GM18520 (cell line): ENCODE data around the gene RGL1.

Experiments
- ATAC-seq: cut with Tn5 transposase; IDR thresholded peaks from one replicate; pipeline ENCODE4 v1.9.1; 2021; ENCODE audit not compliant: unreplicated experiment

The RGL1 gene

DNA sequence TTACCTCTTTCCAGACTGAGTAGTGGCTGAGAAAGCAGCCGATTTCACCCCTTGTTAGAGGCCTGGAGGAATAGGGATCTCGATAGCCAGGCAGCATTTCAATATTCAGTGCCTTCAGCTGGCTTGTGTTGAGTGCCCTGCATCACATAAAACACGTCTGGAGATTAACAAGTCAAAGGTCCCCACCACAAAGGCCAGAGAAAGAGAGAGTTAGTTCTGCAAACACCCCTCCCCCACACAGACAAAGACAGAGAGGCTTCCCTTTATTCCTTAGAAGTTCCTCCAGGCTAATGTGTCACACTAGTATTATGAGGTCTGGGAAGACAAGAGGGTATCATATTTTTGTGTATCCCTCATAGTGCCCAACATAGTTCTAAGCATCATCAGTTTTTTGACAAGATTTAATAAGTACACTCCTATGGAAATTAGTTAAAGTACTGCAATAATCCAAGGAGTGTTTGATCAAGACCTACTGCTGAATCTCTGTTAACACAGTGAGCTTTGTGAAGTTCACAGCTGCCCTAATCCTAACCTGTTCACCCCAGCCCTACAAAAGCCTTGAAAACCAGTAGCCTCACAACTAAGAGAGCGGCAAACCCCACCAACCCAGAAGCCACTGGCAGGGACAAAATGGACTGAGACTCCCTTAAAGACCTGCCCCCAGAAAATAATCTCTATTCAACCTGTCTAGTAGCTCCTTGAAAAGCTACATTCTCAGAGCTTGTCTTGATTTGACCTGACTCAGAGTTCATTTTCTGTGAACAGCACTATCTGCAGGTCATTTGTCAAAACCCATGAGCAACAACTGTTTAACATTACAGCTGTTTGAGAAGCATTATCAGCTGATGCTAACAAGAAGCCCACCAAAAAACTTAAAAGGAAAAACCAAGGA is 140.8 kb downstream of the RGL1 start:
- no peak for ATAC-seq

DNA sequence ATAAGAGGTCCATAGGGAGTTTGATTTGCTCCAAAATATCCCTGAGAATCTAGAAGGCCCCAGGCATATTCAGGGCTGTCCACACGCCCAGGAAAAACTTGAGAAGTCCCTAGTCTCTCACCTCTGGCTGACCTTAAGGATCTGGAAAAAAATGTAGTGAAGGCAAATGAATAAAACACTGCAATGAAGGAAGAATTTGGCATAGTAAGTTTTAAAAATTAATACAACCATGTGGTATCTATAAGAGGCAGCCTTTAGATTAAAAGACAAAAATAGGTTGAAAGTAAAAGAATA is 141.3 kb downstream of the RGL1 start:
- ATAC-seq = no peak

DNA sequence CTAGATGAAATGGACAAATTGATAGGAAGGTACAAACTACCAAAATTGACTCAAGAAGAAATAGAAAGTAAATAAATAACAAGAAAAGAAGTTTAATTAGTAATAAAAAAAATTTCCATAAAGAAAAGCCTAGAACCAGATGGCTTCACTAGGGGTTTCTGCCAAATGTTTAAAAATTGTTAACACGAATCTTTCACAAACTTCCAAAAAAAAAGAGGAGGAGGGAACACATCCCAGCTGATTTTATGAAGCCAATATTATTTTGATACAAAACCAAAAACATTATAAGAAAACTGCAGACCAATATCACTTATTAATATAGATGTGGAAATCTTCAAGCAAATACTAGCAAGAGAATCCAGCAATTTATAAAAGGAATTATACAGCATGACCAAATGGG is 143.1 kb downstream of the RGL1 start:
- no peak for ATAC-seq

DNA sequence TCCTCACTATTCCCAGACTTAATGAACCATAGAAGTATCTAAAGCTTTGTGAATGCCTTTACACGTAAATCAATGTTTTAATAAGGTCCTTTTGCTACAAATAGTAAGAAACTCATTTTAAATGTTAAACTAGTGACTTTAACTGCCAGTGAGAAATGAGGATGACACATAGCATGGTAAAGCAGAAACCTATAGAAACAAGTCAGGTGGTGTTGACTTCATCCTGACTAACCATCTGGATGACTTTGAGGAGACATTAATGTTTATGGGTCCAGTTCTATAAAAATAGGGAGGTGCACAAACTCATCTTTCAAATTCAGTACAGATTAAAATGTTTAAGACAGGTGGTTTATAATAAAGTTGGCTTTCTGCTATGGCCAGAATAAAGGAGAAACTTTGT is 147.2 kb downstream of the RGL1 start:
- ATAC-seq = no peak

GRCh38 chr1:183953031-183953430 is 148.1 kb downstream of the RGL1 start:
- no peak for ATAC-seq

DNA sequence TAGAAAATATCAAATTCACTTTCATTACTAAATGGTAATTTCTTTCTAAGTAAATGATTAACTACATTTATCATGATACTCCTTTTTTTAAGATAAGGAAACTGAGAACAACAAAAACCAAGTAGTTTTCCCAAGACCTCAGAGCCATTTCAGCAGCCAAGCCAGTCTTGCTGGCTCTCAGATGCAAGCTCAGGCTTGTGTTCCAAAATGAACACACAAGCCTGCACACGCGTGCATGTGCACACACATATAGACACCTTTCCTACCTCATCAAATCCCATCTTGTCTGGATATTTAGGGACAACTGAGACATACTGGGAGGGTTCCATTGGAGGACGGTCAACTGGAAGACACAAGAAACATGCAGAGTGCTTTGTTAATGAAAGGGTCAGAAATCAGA is 149.6 kb downstream of the RGL1 start:
- ATAC-seq = no peak

DNA sequence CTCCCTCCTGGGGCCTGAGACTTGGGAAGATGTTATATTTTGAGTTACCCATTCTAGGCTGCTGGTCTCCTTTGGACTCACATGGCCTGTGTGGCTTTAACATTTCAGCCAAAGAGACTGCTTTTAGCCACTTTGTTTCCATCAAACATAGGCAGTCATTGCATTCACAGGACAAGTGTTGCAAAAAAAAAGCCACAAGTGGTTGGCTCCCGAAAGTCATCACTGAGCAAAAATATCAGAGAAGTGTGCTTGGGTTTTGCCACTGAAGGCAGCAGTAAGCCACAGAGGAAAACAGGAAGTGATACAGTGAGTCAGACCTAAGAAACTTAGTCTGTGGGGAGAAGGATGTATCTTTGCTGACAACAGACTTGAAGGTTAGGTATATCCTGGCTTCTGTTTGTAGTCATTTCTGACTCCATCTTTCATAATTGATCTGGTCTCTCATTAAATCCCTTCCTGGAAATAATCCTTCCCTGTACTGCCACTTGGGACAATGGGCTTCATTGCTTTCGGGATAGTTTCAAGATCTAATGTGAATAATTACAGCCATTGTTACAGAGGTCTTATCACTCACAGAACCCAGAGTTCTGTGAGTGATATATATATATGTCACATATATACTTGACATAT is 151.8 kb downstream of the RGL1 start:
- peak; percentile 98 for ATAC-seq

- no peak for ATAC-seq
These were observed 152.4 kb downstream of the RGL1 start for GRCh38 chr1:183957216-183957830.

DNA sequence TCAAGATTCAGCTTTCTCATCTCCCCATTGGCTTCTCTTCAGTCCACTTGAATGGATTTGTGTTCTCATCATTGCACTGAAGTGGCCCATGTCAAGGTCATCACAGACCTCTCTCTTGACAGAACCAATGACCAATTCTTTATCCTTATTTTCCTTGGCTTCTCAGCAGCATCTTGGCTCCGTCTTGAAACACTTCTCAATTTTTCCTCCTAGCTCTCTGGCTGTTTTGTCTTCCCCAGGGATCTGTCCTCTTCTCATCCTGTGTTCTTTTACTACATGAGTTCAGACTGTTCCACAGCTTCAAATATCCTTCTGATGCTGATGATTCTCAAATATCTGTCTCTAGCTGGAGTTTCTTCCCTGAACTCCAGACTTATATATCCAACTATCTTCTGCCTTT is 154.0 kb downstream of the RGL1 start:
- ATAC-seq = no peak

- no peak for ATAC-seq
These were observed 156.2 kb downstream of the RGL1 start for GRCh38 chr1:183961132-183961531.

GRCh38 chr1:183962903-183963302 is 158.0 kb downstream of the RGL1 start:
- ATAC-seq = no peak

DNA sequence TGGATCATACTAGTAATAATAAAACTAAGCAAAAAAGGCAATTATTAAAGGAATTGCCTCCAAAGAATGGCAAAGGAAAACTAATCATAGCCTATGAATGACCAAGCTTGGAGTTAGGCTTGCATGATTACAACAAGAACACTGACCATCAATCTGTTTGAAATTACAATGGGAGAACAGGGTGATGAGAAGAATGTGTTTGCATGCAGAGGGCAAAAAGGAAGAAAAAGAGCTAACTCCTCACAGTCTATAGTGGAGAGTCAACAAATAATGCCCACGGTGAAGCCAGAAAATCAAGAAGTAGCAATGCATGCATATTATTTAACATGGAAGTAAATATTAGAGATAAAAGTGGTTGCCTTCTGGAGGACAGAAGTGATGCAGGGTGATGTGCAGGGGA is 160.8 kb downstream of the RGL1 start:
- no peak for ATAC-seq

GRCh38 chr1:183966487-183966886 is 161.6 kb downstream of the RGL1 start:
- ATAC-seq = no peak

DNA sequence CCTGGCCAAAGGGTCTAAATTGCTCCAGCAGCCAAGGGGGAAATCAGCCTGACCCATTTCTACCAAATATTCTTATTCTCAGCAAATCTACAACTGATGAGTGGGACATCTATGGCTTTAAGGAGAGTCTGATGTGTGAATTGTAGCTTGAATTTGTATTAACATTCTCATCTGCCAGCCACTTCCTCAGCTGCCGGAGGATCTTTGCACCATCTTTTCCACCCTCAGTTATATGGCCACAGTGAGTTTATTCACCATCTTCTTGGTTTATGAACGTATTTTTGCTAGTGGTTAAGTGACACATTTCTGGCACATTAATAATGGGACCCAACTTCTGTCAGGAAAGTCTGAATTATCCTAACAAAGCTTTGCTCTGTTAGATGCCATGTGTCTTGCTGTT is 163.0 kb downstream of the RGL1 start:
- ATAC-seq = no peak

GRCh38 chr1:183968386-183968785 is 163.5 kb downstream of the RGL1 start:
- no peak for ATAC-seq

- ATAC-seq = no peak
These were observed 165.8 kb downstream of the RGL1 start for GRCh38 chr1:183970516-183971300.

- no peak for ATAC-seq
These were observed 170.7 kb downstream of the RGL1 start for GRCh38 chr1:183975651-183976050.

DNA sequence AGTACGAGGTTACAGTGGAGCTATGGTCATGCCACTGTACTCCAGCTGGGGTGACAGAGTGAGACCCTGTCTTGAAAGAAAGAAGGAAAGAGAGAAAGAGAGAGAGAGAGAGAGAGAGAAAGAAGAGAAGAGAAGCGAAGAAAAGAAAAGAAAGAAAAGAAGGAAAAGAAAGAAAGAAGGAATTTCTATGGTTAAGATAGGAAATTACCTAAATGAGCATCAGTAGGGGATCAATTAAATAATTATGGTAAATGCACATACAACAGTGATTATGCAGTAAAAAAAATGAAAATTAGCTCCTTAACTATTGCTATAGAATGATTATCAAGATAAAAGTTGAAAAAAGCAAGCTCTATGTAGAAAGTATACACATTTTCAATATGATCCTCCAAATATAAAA is 172.8 kb downstream of the RGL1 start:
- no peak for ATAC-seq
